Kidney epithelial cell (primary cell): Measurements from ENCODE around the gene MYG1. TPM values are rescaled to one million over a fixed set of nuclear protein-coding genes. Genes with fewer than 3 reads are reported as not detected.
A peak's percentile ranks its signal among the peaks of the same experiment; 100 is the strongest.
"Not testable (repeated sequence)": the region's sequence is repeated elsewhere in the genome, so short reads cannot be mapped to it uniquely, and the experiment has no call there.

ENCODE experiments used
- DNase-seq: peaks from one replicate; pipeline ENCODE4 v3.0.0-alpha.2; 2010; ENCODE audit warnings: low read depth
- H3K27me3 ChIP-seq: 2 replicates; pipeline ENCODE4 v1.6.0; 2011; ENCODE audit warnings: low read length; ENCODE audit not compliant: control insufficient read depth, insufficient read depth
- H3K36me3 ChIP-seq: 2 replicates; pipeline ENCODE4 v1.5.1; 2011; ENCODE audit warnings: low read length; ENCODE audit not compliant: control insufficient read depth, insufficient read depth
- H3K4me3 ChIP-seq: 2 replicates; pipeline ENCODE4 v1.5.1; 2011; ENCODE audit warnings: low read depth, mild to moderate bottlenecking, control low read depth, low read length
- CTCF ChIP-seq: IDR thresholded peaks from 2 replicates; pipeline ENCODE4 v1.5.1; 2011; ENCODE audit warnings: mild to moderate bottlenecking, moderate library complexity, low read length, control low read depth, inconsistent platforms; ENCODE audit not compliant: insufficient read depth, poor library complexity, severe bottlenecking
- total RNA-seq: library from RNA; depleted of rRNA; stranded (reverse); fragments of >200 nt; gene quantifications from 2 replicates; pipeline ENCODE4 v1.2.3, GENCODE V29; 2015

Gene MYG1
- total RNA-seq, 1 donor from 2014 or later = 75.3 TPM

GRCh38 chr12:53327435-53328042, 28.0 kb downstream of the MYG1 start:
- peak; percentile 22 for TF ChIP-seq CTCF
- Histone ChIP-seq H3K27me3 (peaks cover 18% of the 10 kb centered on the region), H3K36me3 (no peaks in the 10 kb centered on the region), H3K4me3 (no peak overlapping the region)
- DNase-seq = no peak

GRCh38 chr12:53328043-53328435, 28.5 kb downstream of the MYG1 start:
- TF ChIP-seq CTCF = no peak
- no peak for DNase-seq
- no peak overlapping the region for H3K4me3 ChIP-seq
- peaks cover 20% of the 10 kb centered on the region for H3K27me3 ChIP-seq
- no peaks in the 10 kb centered on the region for H3K36me3 ChIP-seq

GRCh38 chr12:53330671-53331070, 31.2 kb downstream of the MYG1 start:
- Histone ChIP-seq H3K27me3 (peaks cover 25% of the 10 kb centered on the region), H3K36me3 (no peaks in the 10 kb centered on the region), H3K4me3 (no peak overlapping the region)
- no peak for DNase-seq
- no peak for TF ChIP-seq CTCF

GRCh38 chr12:53332339-53332738, 32.8 kb downstream of the MYG1 start:
- not testable (repeated sequence) for H3K4me3 ChIP-seq, H3K36me3 ChIP-seq, DNase-seq
- H3K27me3 ChIP-seq = peaks cover 37% of the 10 kb centered on the region

GRCh38 chr12:53332744-53333143, 33.2 kb downstream of the MYG1 start:
- DNase-seq = no peak
- Histone ChIP-seq H3K27me3 (peaks cover 41% of the 10 kb centered on the region), H3K4me3 (no peak overlapping the region), H3K36me3 (no peaks in the 10 kb centered on the region)
- TF ChIP-seq CTCF = no peak

GRCh38 chr12:53333289-53333688, 33.8 kb downstream of the MYG1 start:
- no peak for DNase-seq
- Histone ChIP-seq H3K36me3 (no peaks in the 10 kb centered on the region), H3K4me3 (no peak overlapping the region), H3K27me3 (peaks cover 40% of the 10 kb centered on the region)
- no peak for TF ChIP-seq CTCF
